Fibroblast of mammary gland (primary cell): ENCODE results near the gene RHBDF1.

ENCODE experiments used
- DNase-seq: peaks from one replicate; pipeline ENCODE4 v3.0.0-alpha.2; 2010; ENCODE audit warnings: low read depth
- H3K4me3 ChIP-seq: 2 replicates; pipeline ENCODE4 v1.5.1; 2011; ENCODE audit warnings: low read depth, mild to moderate bottlenecking, low read length, moderate library complexity; ENCODE audit not compliant: control insufficient read depth
- CTCF ChIP-seq: conservative IDR thresholded peaks from 2 replicates; pipeline ENCODE4 v1.5.1; 2011; ENCODE audit warnings: low read depth, low read length, inconsistent platforms; ENCODE audit not compliant: control insufficient read depth, insufficient read depth

RHBDF1 gene

GRCh38 chr16:117379-118365 is 45.2 kb upstream of the RHBDF1 start:
- TF ChIP-seq CTCF: peak; percentile 61
- H3K4me3 ChIP-seq: no peak overlapping the region
- DNase-seq: peak; percentile 43

- no peak for TF ChIP-seq CTCF
- H3K4me3 ChIP-seq: no peak overlapping the region
- DNase-seq: no peak
These were observed 43.6 kb upstream of the RHBDF1 start for GRCh38 chr16:116015-116414.

GRCh38 chr16:114327-114726 is 41.9 kb upstream of the RHBDF1 start:
- no peak for DNase-seq
- no peak for TF ChIP-seq CTCF

GRCh38 chr16:112153-112840 is 39.9 kb upstream of the RHBDF1 start:
- DNase-seq: no peak
- no peak for TF ChIP-seq CTCF
- no peak overlapping the region for H3K4me3 ChIP-seq

More at GRCh38 chr16:114327-114726, 41.9 kb upstream of the RHBDF1 start:
- H3K4me3 ChIP-seq: no peak overlapping the region

GRCh38 chr16:106623-107324 is 34.3 kb upstream of the RHBDF1 start:
- H3K4me3 ChIP-seq: no peak overlapping the region
- peak; percentile 86 for TF ChIP-seq CTCF
- peak; percentile 84 for DNase-seq

- DNase-seq: no peak
- TF ChIP-seq CTCF: no peak
These were observed 33.1 kb upstream of the RHBDF1 start for GRCh38 chr16:105521-105920.

More at GRCh38 chr16:105521-105920, 33.1 kb upstream of the RHBDF1 start:
- no peak overlapping the region for H3K4me3 ChIP-seq
